ENCODE results near the gene MSANTD2.

MSANTD2 gene

DNA sequence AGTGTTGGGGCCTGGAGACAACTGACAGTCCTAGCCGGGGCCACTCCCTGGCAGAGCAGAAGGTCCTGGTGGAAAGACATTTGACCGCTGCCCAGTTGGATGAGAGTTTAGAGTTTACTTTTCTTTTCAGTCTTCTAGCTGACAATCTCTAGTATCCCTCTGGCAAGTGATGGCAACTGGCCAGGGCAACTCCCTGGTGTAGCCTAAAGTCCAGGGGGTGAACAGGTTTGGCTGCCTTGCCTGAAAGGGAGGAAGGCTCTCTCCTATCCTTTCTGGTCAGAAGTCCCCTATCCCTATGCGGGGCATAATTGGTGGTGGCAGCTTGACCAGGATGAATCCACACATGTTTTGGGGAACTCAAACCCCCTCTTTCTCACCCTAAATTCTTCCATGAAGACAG lies 16.8 kb upstream of the MSANTD2 start:
- no peak; the same call in 2 of the 3 replicates for ATAC-seq
- no peak for TF ChIP-seq CSDC2 (CRISPR knock-in tag; IDR thresholded peaks at IDR 0.05)
- no peak for TF ChIP-seq PATZ1 (CRISPR knock-in tag; IDR thresholded peaks at IDR 0.05; ENCODE audit: borderline replicate concordance)
- TF ChIP-seq ARNTL (CRISPR knock-in tag; IDR thresholded peaks at IDR 0.05; ENCODE audit: borderline replicate concordance, low read depth) = no peak
- no peak for TF ChIP-seq TCF4 (CRISPR knock-in tag; IDR thresholded peaks at IDR 0.05; ENCODE audit: borderline replicate concordance)
- TF ChIP-seq TOX (CRISPR knock-in tag; IDR thresholded peaks at IDR 0.05; ENCODE audit: borderline replicate concordance) = no peak
- no peak for TF ChIP-seq SNAI2 (CRISPR knock-in tag; IDR thresholded peaks at IDR 0.05)
- TF ChIP-seq ESRRG (CRISPR knock-in tag; IDR thresholded peaks at IDR 0.05) = no peak
- TF ChIP-seq, protein P1, sequence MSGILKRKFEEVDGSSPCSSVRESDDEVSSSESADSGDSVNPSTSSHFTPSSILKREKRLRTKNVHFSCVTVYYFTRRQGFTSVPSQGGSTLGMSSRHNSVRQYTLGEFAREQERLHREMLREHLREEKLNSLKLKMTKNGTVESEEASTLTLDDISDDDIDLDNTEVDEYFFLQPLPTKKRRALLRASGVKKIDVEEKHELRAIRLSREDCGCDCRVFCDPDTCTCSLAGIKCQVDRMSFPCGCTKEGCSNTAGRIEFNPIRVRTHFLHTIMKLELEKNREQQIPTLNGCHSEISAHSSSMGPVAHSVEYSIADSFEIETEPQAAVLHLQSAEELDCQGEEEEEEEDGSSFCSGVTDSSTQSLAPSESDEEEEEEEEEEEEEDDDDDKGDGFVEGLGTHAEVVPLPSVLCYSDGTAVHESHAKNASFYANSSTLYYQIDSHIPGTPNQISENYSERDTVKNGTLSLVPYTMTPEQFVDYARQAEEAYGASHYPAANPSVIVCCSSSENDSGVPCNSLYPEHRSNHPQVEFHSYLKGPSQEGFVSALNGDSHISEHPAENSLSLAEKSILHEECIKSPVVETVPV (CRISPR knock-in tag; IDR thresholded peaks at IDR 0.05) = no peak
- TF ChIP-seq ZNF565 (CRISPR knock-in tag; conservative IDR thresholded peaks at IDR 0.05; ENCODE audit: low read depth) = no peak
- no peak for TF ChIP-seq ZFP30 (CRISPR knock-in tag; IDR thresholded peaks at IDR 0.05)
- no peak for TF ChIP-seq ZFP3 (CRISPR knock-in tag; IDR thresholded peaks at IDR 0.05)
- no peak for TF ChIP-seq ZC3H10 (CRISPR knock-in tag; IDR thresholded peaks at IDR 0.05)
- no peak for TF ChIP-seq PPARA (CRISPR knock-in tag; IDR thresholded peaks at IDR 0.05; ENCODE audit: borderline replicate concordance)
- TF ChIP-seq GLIS3 (CRISPR knock-in tag; IDR thresholded peaks at IDR 0.05) = no peak

GRCh38 chr11:124814739-124815138 lies 14.5 kb upstream of the MSANTD2 start:
- no peak for TF ChIP-seq CSDC2 (CRISPR knock-in tag; IDR thresholded peaks at IDR 0.05)
- TF ChIP-seq, protein P1 (CRISPR knock-in tag; IDR thresholded peaks at IDR 0.05) = no peak
- TF ChIP-seq BACH2 (CRISPR knock-in tag; IDR thresholded peaks at IDR 0.05; ENCODE audit: borderline replicate concordance) = no peak
- TF ChIP-seq RARB (CRISPR knock-in tag; IDR thresholded peaks at IDR 0.05) = no peak
- no peak for TF ChIP-seq ISL1 (CRISPR knock-in tag; IDR thresholded peaks at IDR 0.05)
- TF ChIP-seq PPARA (CRISPR knock-in tag; IDR thresholded peaks at IDR 0.05; ENCODE audit: borderline replicate concordance) = no peak
- TF ChIP-seq PATZ1 (CRISPR knock-in tag; IDR thresholded peaks at IDR 0.05; ENCODE audit: borderline replicate concordance) = no peak
- TF ChIP-seq ARNTL (CRISPR knock-in tag; IDR thresholded peaks at IDR 0.05; ENCODE audit: borderline replicate concordance, low read depth) = no peak
- TF ChIP-seq ZC3H10 (CRISPR knock-in tag; IDR thresholded peaks at IDR 0.05) = no peak
- TF ChIP-seq SNAI2 (CRISPR knock-in tag; IDR thresholded peaks at IDR 0.05) = no peak
- TF ChIP-seq ZNF565 (CRISPR knock-in tag; conservative IDR thresholded peaks at IDR 0.05; ENCODE audit: low read depth) = no peak
- TF ChIP-seq ZFP3 (CRISPR knock-in tag; IDR thresholded peaks at IDR 0.05) = no peak
- no peak for TF ChIP-seq ZNF70 (CRISPR knock-in tag; IDR thresholded peaks at IDR 0.05)
- no peak for TF ChIP-seq ZNF8 (CRISPR knock-in tag; IDR thresholded peaks at IDR 0.05)
- TF ChIP-seq GLIS3 (CRISPR knock-in tag; IDR thresholded peaks at IDR 0.05) = no peak
- TF ChIP-seq TCF4 (CRISPR knock-in tag; IDR thresholded peaks at IDR 0.05; ENCODE audit: borderline replicate concordance) = no peak
- no peak for TF ChIP-seq POU6F1 (CRISPR knock-in tag; IDR thresholded peaks at IDR 0.05; ENCODE audit: borderline replicate concordance, low read depth)
- no peak for TF ChIP-seq TOX (CRISPR knock-in tag; IDR thresholded peaks at IDR 0.05; ENCODE audit: borderline replicate concordance)
- TF ChIP-seq, protein P2, sequence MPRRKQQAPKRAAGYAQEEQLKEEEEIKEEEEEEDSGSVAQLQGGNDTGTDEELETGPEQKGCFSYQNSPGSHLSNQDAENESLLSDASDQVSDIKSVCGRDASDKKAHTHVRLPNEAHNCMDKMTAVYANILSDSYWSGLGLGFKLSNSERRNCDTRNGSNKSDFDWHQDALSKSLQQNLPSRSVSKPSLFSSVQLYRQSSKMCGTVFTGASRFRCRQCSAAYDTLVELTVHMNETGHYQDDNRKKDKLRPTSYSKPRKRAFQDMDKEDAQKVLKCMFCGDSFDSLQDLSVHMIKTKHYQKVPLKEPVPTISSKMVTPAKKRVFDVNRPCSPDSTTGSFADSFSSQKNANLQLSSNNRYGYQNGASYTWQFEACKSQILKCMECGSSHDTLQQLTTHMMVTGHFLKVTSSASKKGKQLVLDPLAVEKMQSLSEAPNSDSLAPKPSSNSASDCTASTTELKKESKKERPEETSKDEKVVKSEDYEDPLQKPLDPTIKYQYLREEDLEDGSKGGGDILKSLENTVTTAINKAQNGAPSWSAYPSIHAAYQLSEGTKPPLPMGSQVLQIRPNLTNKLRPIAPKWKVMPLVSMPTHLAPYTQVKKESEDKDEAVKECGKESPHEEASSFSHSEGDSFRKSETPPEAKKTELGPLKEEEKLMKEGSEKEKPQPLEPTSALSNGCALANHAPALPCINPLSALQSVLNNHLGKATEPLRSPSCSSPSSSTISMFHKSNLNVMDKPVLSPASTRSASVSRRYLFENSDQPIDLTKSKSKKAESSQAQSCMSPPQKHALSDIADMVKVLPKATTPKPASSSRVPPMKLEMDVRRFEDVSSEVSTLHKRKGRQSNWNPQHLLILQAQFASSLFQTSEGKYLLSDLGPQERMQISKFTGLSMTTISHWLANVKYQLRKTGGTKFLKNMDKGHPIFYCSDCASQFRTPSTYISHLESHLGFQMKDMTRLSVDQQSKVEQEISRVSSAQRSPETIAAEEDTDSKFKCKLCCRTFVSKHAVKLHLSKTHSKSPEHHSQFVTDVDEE (CRISPR knock-in tag; IDR thresholded peaks at IDR 0.05) = no peak
- no peak for TF ChIP-seq OSR1 (CRISPR knock-in tag; IDR thresholded peaks at IDR 0.05)
- ATAC-seq = no peak

Data from SK-N-SH treated with all-trans-retinoic acid at 6 μM for 48 hours (cell line).